ENCODE results near the gene GDF10.

The GDF10 gene

DNA sequence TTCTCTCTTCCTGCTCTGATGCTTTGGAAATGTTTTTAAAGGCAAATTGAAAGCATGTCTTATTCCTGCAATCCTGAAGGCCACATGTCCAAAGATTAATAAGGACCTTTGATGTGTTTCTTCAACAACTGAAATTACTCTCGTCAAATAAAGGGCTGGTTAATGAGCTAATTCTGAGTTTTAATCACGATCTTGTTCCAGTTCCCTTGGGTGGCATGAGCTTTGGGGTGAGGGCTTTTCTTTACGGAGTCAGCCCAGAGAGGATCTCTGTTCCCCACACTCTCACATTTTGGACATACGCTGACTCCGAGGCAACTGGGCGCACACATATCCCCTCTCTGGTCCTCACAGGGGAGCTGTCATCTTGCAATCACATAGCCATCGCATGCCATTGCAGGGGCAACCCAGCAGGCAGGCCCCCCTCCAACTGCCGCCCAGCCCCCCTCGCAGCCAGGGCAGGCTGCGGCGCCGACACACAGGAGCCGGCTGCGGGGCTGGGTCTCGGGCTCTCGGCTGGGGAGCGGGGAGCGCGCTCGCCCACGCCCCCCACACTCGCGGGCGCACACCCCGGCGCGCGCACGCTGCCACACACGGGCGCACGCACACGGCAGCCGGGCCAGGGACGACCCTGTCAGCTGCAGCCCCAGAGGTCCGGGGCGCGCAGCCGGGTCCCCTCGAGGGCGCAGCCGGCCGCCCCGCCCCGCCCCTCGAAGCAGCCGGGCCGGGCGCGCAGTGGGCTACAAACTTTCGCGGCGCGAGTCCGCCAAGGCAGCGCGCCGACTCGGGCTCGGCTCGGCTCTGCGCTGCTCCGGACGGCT lies at the start of gene GDF10:
Gene GDF10, plus strand, starts transcription at position 587 of the 818 bp plus-strand sequence. CDS start 455 bp downstream, outside the sequence.
- no peak for DNase-seq (ENCODE audit: low spot score)

DNA sequence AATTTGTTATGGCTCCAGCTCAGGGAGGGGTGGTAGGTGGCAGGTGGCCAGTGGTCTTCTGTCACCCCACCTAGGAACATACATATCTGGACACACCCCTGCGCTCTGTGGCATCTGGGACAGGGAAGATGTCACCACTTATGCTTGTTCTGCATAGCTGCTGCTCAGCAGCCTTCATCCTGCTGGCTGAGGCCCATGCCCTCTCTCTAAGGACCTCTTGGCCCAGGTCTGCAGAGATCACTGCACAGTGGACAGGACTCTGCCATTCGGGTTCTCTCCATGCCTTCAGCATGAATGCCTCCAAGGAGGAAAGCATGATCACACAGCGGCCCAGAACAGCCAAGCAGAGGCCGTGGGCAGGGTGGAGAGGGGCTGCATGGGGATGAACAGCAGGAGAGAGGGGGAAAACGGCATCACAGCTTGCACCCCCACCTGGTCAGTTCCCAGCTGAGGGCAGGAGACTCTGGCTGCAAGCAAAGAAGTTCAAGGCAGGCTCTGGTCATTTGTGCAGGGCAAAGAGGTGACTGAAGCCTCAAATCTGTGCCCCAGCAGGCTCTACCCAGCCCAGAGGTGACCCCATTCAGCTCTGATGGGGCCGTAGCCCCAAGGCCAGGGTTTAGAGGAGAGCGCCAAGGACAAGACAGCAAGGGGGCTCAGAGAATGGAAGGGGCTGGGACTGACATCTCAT lies 47.8 kb upstream of the GDF10 start:
- DNase-seq (ENCODE audit: low spot score): no peak

- DNase-seq (ENCODE audit: low spot score): no peak
Observed at GRCh38 chr10:47253030-47253637, 46.9 kb upstream of the GDF10 start.

DNA sequence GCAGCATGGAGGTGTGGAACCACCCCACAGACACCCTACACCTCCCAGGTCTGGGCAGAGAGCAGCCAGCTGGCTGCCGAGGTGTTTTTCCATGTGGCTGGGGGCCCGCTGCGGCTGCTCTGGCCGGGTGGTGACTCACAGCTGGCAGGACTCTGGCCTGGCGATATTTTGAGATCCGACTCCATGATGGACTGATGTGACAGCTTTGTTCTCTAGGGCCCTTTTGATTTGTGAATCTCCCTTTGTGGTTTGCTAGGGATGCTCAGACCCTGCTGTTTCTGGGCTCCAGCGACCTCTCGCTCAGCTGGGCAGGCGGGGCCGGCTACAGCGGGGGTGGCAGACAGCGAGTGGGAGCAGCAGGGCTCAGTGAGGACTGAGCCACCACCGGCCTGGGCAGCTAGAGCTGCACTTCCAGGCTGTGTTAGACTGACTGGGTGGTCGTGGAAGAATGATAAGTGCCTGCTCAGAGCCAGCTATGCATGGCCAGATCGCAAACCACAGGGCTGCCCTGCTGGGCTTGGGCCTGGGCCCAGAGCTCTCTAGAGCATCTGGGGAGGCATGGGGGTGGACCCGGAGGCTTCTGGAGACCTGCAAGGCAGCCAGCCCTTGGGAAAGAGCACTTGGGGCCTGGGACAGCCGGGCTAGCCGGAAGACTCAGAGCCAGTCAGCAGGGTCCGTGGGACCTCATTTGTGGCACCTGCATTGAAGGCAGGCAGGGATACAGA lies 46.2 kb upstream of the GDF10 start:
- DNase-seq (ENCODE audit: low spot score): peak; percentile 13

GRCh38 chr10:47254611-47255010 lies 45.4 kb upstream of the GDF10 start:
- DNase-seq (ENCODE audit: low spot score): no peak

DNA sequence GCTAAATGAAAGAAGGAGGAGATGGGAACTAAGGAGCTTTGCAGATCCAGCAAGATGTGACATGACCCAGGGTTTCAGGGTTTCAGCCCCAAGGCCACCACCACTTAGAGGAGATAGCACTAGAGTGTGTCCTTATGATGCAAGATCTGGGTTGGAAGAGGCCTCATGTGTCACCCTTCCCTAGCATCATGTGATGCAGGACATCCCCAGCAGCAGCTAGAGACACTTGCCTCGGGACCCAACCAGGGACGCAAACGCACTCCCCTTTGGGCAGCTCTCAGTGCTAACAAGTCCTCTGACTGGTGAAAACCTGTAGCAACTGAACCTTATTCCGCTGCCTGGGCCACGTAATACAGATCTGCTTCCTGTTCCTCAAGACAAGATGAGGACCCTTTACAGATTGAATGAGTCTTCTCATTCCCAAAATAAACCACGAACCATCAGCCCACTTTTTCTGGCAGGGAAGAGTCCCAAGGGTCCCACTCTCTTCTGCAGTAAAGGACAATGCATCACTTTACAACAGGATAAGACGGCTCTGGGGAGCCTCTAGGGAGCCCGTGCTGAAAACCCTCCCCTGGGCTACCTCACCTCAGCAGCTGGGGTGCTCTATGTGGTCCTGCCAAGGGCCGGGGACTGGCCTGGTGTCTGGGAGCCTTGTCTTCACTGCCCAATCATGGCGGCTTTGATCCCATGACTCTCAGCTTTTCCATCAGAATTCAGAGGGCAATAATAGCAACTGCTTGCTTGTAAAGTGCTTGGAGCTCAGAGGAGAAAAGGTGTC lies 44.8 kb upstream of the GDF10 start:
- no peak for DNase-seq (ENCODE audit: low spot score)

- no peak for DNase-seq (ENCODE audit: low spot score)
Observed at GRCh38 chr10:47255866-47256265, 44.1 kb upstream of the GDF10 start.

DNA sequence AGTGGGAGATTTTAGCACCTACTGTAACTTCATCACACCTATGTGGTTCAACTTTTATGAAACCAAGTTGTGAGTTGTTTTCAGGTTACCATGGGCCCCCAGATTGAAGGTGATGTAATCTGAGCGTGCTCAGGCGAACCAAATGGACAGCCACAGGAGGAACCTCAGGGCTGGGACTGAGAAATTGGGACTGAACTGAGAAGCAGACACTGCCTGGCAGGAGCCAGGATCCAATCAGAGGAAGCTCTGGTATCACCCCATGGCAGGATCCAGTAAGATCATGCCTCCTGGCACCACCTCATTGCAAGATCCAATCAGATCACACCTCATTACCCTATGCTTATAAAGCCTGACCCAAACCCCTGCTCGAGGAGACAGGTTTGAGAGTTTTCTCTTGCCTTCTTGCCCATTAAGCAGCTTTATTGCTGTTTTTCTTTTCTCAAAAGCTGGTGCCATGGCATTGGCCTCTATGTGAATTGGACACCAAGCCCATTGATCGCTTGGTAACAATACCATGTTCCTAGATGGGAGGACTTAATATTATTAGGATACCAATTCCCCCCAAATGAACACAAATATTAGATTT lies 43.2 kb upstream of the GDF10 start:
- DNase-seq (ENCODE audit: low spot score): no peak

DNA sequence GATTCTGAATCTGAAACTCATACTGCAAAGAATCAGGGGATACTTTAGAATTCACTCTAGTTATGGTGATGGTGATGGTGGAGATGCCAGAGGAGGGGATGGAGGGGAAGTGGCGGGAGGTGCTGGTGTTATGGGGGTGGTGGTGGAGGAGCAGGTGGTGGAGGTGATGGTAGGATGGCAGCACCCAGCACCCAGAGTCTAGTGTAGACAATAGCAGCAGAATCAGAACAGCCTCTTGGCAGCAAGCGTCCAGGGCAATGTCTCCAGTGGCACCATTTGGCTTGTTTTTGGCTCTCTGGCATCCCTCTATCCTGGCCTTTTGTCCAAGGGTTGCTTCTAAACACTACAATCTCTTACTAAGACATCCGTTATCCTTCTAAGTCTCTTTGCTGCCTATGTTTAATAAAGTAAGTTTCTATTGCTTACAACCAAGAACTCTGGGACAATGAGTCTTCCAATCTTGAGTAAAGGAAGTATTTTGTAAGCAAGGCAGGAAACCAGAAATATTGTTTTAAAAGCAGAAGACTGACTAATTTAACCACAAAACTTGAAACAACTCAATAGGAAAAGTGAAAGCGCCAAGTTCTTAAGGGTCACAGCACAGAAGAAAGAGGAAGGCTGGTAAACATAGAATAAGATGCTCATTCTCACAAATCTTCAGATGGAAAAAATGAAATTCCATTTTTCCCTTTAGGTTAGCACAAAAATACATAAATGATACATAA lies 42.4 kb upstream of the GDF10 start:
- DNase-seq (ENCODE audit: low spot score): no peak

- no peak for DNase-seq (ENCODE audit: low spot score)
Observed at GRCh38 chr10:47258921-47259320, 41.1 kb upstream of the GDF10 start.

DNA sequence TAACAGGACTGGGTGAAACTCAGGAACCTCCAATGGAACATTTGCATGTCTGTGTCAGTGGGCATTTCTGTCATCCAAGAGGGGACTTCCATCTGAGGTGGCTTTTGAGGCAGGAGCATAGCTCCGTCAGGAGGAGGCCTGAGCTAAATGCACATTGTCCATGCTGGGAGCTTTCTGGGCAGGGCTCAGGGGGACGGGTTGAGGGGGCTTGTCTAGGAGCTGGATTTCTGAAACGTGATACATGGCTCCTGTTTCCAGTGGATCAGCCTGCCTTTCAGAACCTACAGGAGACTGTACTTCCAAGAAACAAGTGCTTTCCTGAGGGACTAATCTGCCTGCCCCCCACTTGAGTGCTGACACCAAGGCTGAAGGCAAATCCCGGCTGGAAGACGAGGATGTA lies 40.5 kb upstream of the GDF10 start:
- DNase-seq (ENCODE audit: low spot score): no peak

GRCh38 chr10:47260505-47261111 lies 39.4 kb upstream of the GDF10 start:
- DNase-seq (ENCODE audit: low spot score): no peak

DNA sequence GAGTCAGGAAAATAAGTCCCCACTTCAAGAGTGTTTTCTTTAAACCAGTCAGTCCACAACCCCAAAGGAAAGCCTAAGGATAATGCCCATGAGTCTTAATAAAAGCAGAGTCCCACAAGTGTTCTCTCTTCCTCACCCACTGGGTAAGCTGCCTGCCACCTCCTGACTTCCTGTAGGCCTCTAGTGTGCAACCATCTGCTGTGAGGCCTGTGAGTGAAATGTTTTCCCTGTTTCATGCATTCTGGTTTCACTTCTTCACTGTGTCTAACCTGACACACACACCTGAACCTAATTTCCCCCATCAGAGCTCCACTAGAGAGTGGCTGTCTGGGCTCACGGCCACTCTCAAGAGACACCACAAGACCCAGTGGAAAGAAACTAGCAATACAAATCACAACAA lies 38.9 kb upstream of the GDF10 start:
- no peak for DNase-seq (ENCODE audit: low spot score)

- no peak for DNase-seq (ENCODE audit: low spot score)
Observed at GRCh38 chr10:47261556-47261955, 38.4 kb upstream of the GDF10 start.

DNA sequence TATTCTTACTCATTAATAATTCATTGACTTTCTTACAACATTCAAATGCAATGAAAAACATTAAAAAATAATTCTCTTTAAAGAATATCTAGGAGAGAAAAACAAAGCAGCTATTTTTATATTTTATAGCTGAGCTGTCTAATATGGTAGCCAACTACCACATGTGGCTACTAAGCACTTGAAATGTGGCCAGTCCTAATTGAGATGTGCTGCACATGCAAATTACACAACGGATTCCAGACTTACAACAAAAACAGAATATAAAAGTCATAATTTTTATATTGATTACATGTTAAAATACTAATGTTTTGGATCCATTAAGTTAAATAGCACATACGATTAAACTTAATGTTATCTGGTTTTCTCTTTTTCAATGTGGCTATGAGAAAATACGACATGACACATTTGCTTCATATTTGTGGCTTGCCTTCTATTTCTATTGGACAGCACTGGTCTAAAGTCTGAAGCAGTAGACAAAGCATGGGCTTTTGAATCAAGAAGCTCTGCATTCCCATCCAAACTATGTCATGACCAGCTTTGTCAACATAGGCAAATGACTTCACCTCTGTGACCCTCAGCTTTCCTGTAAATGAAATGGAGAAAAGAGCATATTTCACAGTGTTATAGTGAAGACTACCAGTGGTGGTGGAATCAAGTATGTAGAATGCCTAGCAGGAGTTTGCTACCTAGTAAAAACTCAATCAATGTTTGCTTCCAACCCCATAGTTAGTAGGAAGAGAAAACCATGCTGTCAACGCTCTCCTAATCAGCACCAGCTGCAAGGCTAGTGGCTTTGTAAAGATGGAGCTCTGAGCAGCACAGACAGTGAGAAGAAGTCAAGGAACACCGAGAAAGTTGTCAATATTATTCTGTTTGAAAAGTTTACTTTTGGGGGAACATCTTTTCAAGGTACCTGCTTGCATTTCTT lies 37.1 kb upstream of the GDF10 start:
- no peak for DNase-seq (ENCODE audit: low spot score)

DNA sequence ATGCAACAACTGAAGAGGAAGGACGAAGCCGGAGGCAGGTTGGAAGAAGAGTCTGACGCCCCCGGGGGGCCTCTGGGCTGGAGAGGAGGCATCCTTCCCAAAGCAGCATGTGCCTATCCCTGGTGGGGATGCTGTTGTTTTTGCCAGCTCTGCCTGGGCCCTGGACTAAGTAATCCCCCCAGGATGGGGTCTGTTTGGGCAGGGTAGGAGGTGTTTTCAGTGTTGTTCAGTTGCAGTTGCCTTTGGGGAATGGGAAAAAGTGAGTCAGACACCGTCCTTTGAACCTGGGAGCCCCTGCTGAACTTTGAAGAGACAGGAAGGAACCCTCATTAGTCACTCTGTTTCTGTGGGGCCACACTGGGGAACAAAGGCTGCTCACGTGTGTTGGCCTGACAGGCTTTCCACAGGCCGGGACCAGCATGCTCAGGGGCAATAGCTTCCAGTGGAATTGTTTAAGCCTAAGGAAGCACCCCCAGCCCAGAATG lies 35.2 kb upstream of the GDF10 start:
- no peak for DNase-seq (ENCODE audit: low spot score)

DNA sequence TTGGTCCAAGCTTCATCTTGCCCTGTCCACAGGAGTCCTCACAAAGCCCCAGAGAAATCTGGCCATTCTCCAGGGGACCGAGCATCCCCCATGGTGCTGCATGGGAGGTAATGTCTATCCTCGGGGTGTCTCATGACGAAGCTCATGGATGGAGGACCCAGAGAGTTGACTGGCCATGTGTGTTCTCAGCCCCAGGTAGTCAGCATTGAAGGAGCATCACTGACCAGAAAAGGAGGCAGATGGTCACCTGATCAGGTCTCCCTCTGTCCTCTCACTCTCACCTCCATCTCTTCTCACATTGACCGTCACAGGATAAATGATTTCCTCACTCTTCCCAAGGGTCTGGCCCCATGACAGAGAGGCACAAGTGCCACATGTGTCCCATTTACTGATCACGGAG lies 33.4 kb upstream of the GDF10 start:
- no peak for DNase-seq (ENCODE audit: low spot score)

DNA sequence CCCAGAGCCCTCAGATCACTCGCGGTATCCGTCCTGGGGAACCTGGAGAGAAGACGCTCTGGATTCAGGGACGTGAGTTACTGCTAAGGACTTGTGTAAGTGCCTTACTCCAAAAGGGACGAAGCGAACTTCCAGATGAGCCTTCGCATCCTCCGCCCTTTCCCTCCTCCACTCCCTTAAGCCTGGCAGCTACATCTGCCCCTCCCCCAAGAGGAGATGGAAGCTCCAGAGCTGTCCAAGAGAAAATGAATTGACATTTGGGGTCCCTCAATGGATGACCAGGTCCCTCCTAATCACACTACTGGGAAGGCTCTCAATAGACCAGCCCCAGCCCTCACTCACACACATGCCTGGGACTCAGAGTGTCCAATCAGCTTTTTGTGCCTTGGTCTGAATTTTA lies 31.3 kb upstream of the GDF10 start:
- DNase-seq (ENCODE audit: low spot score): no peak

DNA sequence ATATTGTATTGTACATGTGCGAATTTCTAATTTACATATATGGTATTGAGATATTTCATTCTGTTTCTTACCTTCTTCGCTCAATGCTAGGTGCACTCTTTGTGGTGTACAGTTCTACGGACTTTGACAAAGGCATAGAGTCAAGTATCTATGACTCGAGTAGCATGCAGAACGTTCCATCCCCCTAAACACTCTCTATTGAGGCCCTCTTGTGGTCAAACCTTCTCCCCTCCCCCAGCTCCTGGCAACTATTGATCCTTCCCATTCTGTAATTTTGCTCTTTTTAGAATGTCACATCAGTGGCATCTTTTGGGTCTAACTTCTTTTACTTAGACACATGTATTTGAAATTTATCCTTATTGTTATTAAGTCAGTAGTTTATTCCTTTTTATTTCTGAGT lies 30.7 kb upstream of the GDF10 start:
- no peak for DNase-seq (ENCODE audit: low spot score)
